Brain microvascular endothelial cell (primary cell): ENCODE measurements around the gene SLC7A6OS.

ENCODE experiments used
- DNase-seq: peaks from one replicate; pipeline ENCODE4 v3.0.0-alpha.2; 2020
- H3K27ac ChIP-seq: fragments of 250-450 bp; sonication (Bioruptor Pico); 2 replicates; pipeline ENCODE4 v1.5.1; 2020; ENCODE audit warnings: mild to moderate bottlenecking, moderate library complexity
- H3K27me3 ChIP-seq: fragments of 250-450 bp; sonication (Bioruptor Pico); replicated peaks from 2 replicates; pipeline ENCODE4 v1.5.1; 2020; ENCODE audit warnings: mild to moderate bottlenecking
- H3K36me3 ChIP-seq: fragments of 250-450 bp; sonication (Bioruptor Pico); replicated peaks from 2 replicates; pipeline ENCODE4 v1.5.1; 2020; ENCODE audit warnings: mild to moderate bottlenecking
- H3K4me3 ChIP-seq: 2 replicates; pipeline ENCODE4 v1.5.1; 2011; ENCODE audit warnings: low read depth, mild to moderate bottlenecking, control low read depth, low read length, moderate library complexity
- in situ Hi-C: cut with HindIII; loops from 2 replicates; pipeline ENCODE4 v1.10.0; 2017; ENCODE audit warnings: low sequenced_read_pairs, low pct_ligation_motif_present
- TF ChIP-seq, protein P1 (sequence below): IDR thresholded peaks from 2 replicates; pipeline ENCODE4 v1.5.1; 2011; ENCODE audit warnings: low read depth, mild to moderate bottlenecking, moderate library complexity, low read length, control low read depth, inconsistent platforms; ENCODE audit errors: missing control alignments

SLC7A6OS gene

DNA sequence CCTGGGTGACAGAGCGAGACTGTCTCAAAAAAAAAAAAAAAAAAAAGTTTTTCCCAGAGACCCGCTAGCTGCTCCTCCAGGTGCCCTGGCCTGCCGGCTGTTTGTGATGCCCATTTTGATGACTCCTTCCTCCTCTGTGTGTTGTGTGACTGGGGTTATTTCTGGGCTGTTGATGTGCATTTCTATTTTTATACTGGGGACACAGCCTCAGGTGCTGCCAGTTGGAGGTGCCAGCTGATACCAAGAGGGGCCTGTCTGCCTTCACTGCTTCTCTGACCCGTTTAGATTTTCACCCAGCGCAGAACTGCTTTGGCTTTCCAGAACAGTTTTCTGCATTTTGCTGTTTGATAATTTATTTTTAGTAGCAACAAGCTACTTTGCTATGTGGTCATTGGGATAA lies 58.9 kb downstream of the SLC7A6OS start:
- TF ChIP-seq, protein P1, sequence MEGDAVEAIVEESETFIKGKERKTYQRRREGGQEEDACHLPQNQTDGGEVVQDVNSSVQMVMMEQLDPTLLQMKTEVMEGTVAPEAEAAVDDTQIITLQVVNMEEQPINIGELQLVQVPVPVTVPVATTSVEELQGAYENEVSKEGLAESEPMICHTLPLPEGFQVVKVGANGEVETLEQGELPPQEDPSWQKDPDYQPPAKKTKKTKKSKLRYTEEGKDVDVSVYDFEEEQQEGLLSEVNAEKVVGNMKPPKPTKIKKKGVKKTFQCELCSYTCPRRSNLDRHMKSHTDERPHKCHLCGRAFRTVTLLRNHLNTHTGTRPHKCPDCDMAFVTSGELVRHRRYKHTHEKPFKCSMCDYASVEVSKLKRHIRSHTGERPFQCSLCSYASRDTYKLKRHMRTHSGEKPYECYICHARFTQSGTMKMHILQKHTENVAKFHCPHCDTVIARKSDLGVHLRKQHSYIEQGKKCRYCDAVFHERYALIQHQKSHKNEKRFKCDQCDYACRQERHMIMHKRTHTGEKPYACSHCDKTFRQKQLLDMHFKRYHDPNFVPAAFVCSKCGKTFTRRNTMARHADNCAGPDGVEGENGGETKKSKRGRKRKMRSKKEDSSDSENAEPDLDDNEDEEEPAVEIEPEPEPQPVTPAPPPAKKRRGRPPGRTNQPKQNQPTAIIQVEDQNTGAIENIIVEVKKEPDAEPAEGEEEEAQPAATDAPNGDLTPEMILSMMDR: no peak
- no peak overlapping the region for H3K27ac ChIP-seq

DNA sequence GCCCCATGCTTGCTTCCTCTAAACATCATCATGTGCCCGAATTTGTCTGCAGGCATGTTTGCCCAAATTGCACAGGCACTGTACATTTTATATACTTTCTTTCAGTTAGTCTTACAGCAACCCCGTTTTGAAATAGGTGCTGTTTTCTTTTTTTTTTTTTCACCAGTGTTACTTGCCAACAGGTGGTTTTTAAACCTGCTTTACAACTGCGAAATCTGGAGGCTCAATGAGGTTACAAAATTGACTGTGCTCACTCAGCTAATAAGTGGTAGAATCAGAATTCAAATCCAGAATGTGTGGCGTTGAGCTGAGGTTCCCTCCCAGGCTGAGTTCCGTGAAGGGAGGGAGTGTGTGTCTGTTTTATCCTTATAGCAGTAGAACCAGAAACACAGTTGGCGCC lies 59.8 kb downstream of the SLC7A6OS start:
- Histone ChIP-seq H3K36me3 (peaks cover 20% of the 10 kb centered on the region), H3K4me3 (no peak overlapping the region), H3K27me3 (no peaks in the 10 kb centered on the region), H3K27ac (no peak overlapping the region)
- no peak for DNase-seq
- in situ Hi-C loops: no loop called here
- TF ChIP-seq, protein P1: no peak

More for the DNA sequence above, 58.9 kb downstream of the SLC7A6OS start:
- in situ Hi-C loops: no loop called here
- DNase-seq: no peak
- Histone ChIP-seq H3K27me3 (no peaks in the 10 kb centered on the region), H3K4me3 (no peak overlapping the region), H3K36me3 (peaks cover 21% of the 10 kb centered on the region)

DNA sequence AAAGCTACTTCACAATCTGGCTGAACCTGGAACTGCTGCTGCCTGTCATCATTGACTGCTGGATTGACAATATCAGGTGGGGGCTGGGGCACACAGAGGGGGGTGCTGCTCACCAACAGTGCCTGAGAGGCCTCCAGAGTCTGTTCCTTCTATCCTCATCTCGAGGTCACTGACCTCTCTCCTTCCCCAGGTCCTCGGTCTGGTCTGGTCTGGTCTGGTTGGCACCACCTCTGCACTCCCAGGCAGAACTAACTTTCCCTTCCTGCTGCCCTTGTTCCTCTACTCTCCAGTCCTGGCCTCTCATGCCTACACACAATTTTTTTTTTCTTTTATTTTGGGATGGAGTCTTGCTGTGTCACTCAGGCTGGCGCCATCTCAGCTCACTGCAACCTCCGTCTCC lies 61.4 kb downstream of the SLC7A6OS start:
- H3K27ac ChIP-seq: no peak overlapping the region

More for the DNA sequence above, 61.4 kb downstream of the SLC7A6OS start:
- H3K36me3 ChIP-seq: peaks cover 6% of the 10 kb centered on the region
- no peaks in the 10 kb centered on the region for H3K27me3 ChIP-seq
- no peak overlapping the region for H3K4me3 ChIP-seq
- TF ChIP-seq, protein P1: no peak
- DNase-seq: no peak
- in situ Hi-C loops: no loop called here
